ENCODE data around the gene MYOF.

Gene MYOF

GRCh38 chr10:93482145-93482834, at the start of gene MYOF:
Gene MYOF (minus strand): TSS chr10:93482334. CDS start chr10:93482194, 140 bp downstream.
- DNase-seq: peak; percentile 39

GRCh38 chr10:93518531-93518930, 36.4 kb upstream of the MYOF start:
- DNase-seq: no peak

GRCh38 chr10:93516006-93516380, 33.9 kb upstream of the MYOF start:
- no peak for DNase-seq

- DNase-seq: no peak
Observed at GRCh38 chr10:93515071-93516005, 33.2 kb upstream of the MYOF start.

- no peak for DNase-seq
Observed at GRCh38 chr10:93514521-93514920, 32.4 kb upstream of the MYOF start.

- no peak for DNase-seq
Observed at GRCh38 chr10:93513091-93513490, 31.0 kb upstream of the MYOF start.

- DNase-seq: no peak
Observed at GRCh38 chr10:93512565-93512964, 30.4 kb upstream of the MYOF start.

- no peak for DNase-seq
Observed at GRCh38 chr10:93509816-93510215, 27.7 kb upstream of the MYOF start.

GRCh38 chr10:93505075-93505474, 22.9 kb upstream of the MYOF start:
- DNase-seq: no peak

- DNase-seq: no peak
Observed at GRCh38 chr10:93503075-93503474, 20.9 kb upstream of the MYOF start.

- no peak for DNase-seq
Observed at GRCh38 chr10:93501650-93502049, 19.5 kb upstream of the MYOF start.

- DNase-seq: no peak
Observed at GRCh38 chr10:93498166-93498565, 16.0 kb upstream of the MYOF start.

GRCh38 chr10:93496322-93497041, 14.3 kb upstream of the MYOF start, which contains the start of gene CEP55:
Gene CEP55 (plus strand): TSS chr10:93496612. CDS start chr10:93500052, 3,440 bp downstream.
- DNase-seq: peak; percentile 93

- DNase-seq: no peak
Observed at GRCh38 chr10:93495654-93496321, 13.7 kb upstream of the MYOF start.

- DNase-seq: no peak
Observed at GRCh38 chr10:93494494-93494893, 12.4 kb upstream of the MYOF start.

GRCh38 chr10:93493162-93493561, 11.0 kb upstream of the MYOF start:
- no peak for DNase-seq

- DNase-seq: no peak
Observed at GRCh38 chr10:93491602-93492121, 9.5 kb upstream of the MYOF start.

GRCh38 chr10:93488956-93489528, 6.9 kb upstream of the MYOF start:
- no peak for DNase-seq

GRCh38 chr10:93485690-93486089, 3.6 kb upstream of the MYOF start:
- no peak for DNase-seq

GRCh38 chr10:93481637-93482144, 443 bp downstream of the MYOF start:
- no peak for DNase-seq

- DNase-seq: no peak
Observed at GRCh38 chr10:93478873-93479272, 3.3 kb downstream of the MYOF start.

GRCh38 chr10:93476756-93477155, 5.4 kb downstream of the MYOF start:
- DNase-seq: no peak
